Breast epithelium (tissue), 3 donors: ENCODE data around the gene ROBO2.

Experiments
- CTCF ChIP-seq, 3 donors: fragments of 450-650 bp; IDR thresholded peaks; one replicate each; pipeline ENCODE4 v1.5.1; 2016 to 2017; ENCODE audit warnings: antibody characterized with exemption in 3 of 3, mild to moderate bottlenecking in 3 of 3, moderate library complexity in 3 of 3
- POLR2A ChIP-seq: fragments of 450-650 bp; IDR thresholded peaks from one replicate; pipeline ENCODE4 v1.6.1; 2016; ENCODE audit warnings: antibody characterized with exemption, mild to moderate bottlenecking, moderate library complexity

- no peak for TF ChIP-seq CTCF (IDR thresholded peaks at IDR 0.05)
- TF ChIP-seq POLR2A = no peak
Observed at GRCh38 chr3:77139624-77140023, 99.7 kb downstream of the ROBO2 start.
